ENCODE measurements around the gene LRMDA.

LRMDA gene

GRCh38 chr10:76086170-76086760, 654.8 kb downstream of the LRMDA start:
- Histone ChIP-seq H3K79me2 (ENCODE audit: insufficient read depth, low read length) (no peaks in the 10 kb centered on the region), H3K4me2 (ENCODE audit: low read depth, low read length, poor library complexity, severe bottlenecking) (no peak overlapping the region), H3K36me3 (ENCODE audit: insufficient read depth, low read length) (no peaks in the 10 kb centered on the region), H2AFZ (ENCODE audit: low read length) (no peak overlapping the region), H3K9me3 (ENCODE audit: insufficient read depth, low read depth, low read length) (no peaks in the 10 kb centered on the region), H3F3A (ENCODE audit: low read depth) (no peaks in the 10 kb centered on the region), H3K27me3 (ENCODE audit: insufficient read depth, low read length, poor library complexity, severe bottlenecking) (no peaks in the 10 kb centered on the region), H3K9me2 (replicated peaks; ENCODE audit: low read depth, low read length) (no peaks in the 10 kb centered on the region), H3K4me3 (ENCODE audit: low read length, poor library complexity, severe bottlenecking) (no peak overlapping the region), H3K4me1 (ENCODE audit: insufficient read depth, low read length, poor library complexity, severe bottlenecking) (no peaks in the 10 kb centered on the region), H3K9ac (ENCODE audit: low read depth, low read length, poor library complexity, severe bottlenecking) (no peak overlapping the region), H4K20me1 (ENCODE audit: insufficient read depth, low read length, poor library complexity, severe bottlenecking) (no peaks in the 10 kb centered on the region)
- TF ChIP-seq CTCF (conservative IDR thresholded peaks at IDR 0.05; ENCODE audit: low read length) (no peak), EZH2phosphoT487 (IDR thresholded peaks at IDR 0.05; ENCODE audit: borderline replicate concordance) (no peak)

- Histone ChIP-seq H4K20me1 (ENCODE audit: insufficient read depth, low read length, poor library complexity, severe bottlenecking) (no peaks in the 10 kb centered on the region), H3F3A (ENCODE audit: low read depth) (no peaks in the 10 kb centered on the region), H3K4me1 (ENCODE audit: insufficient read depth, low read length, poor library complexity, severe bottlenecking) (no peaks in the 10 kb centered on the region), H3K9ac (ENCODE audit: low read depth, low read length, poor library complexity, severe bottlenecking) (no peak overlapping the region), H3K27me3 (ENCODE audit: insufficient read depth, low read length, poor library complexity, severe bottlenecking) (no peaks in the 10 kb centered on the region), H3K4me2 (ENCODE audit: low read depth, low read length, poor library complexity, severe bottlenecking) (no peak overlapping the region), H3K36me3 (ENCODE audit: insufficient read depth, low read length) (no peaks in the 10 kb centered on the region), H2AFZ (ENCODE audit: low read length) (no peak overlapping the region), H3K79me2 (ENCODE audit: insufficient read depth, low read length) (no peaks in the 10 kb centered on the region), H3K4me3 (ENCODE audit: low read length, poor library complexity, severe bottlenecking) (no peak overlapping the region), H3K9me2 (replicated peaks; ENCODE audit: low read depth, low read length) (no peaks in the 10 kb centered on the region), H3K9me3 (ENCODE audit: insufficient read depth, low read depth, low read length) (no peaks in the 10 kb centered on the region)
- TF ChIP-seq CTCF (conservative IDR thresholded peaks at IDR 0.05; ENCODE audit: low read length) (peak; percentile 93), EZH2phosphoT487 (IDR thresholded peaks at IDR 0.05; ENCODE audit: borderline replicate concordance) (no peak)
These were observed 655.6 kb downstream of the LRMDA start for GRCh38 chr10:76086761-76087639.

GRCh38 chr10:76088008-76088407, 656.6 kb downstream of the LRMDA start:
- Histone ChIP-seq H3K27me3 (ENCODE audit: insufficient read depth, low read length, poor library complexity, severe bottlenecking) (no peaks in the 10 kb centered on the region), H2AFZ (ENCODE audit: low read length) (no peak overlapping the region), H3K9ac (ENCODE audit: low read depth, low read length, poor library complexity, severe bottlenecking) (no peak overlapping the region), H3K4me3 (ENCODE audit: low read length, poor library complexity, severe bottlenecking) (no peak overlapping the region), H3K9me3 (ENCODE audit: insufficient read depth, low read depth, low read length) (no peaks in the 10 kb centered on the region), H3K4me1 (ENCODE audit: insufficient read depth, low read length, poor library complexity, severe bottlenecking) (no peaks in the 10 kb centered on the region), H3K36me3 (ENCODE audit: insufficient read depth, low read length) (no peaks in the 10 kb centered on the region), H3K4me2 (ENCODE audit: low read depth, low read length, poor library complexity, severe bottlenecking) (no peak overlapping the region), H3K9me2 (replicated peaks; ENCODE audit: low read depth, low read length) (no peaks in the 10 kb centered on the region), H3K79me2 (ENCODE audit: insufficient read depth, low read length) (no peaks in the 10 kb centered on the region), H3F3A (ENCODE audit: low read depth) (no peaks in the 10 kb centered on the region), H4K20me1 (ENCODE audit: insufficient read depth, low read length, poor library complexity, severe bottlenecking) (no peaks in the 10 kb centered on the region)
- no peak for TF ChIP-seq EZH2phosphoT487 (IDR thresholded peaks at IDR 0.05; ENCODE audit: borderline replicate concordance)
- TF ChIP-seq CTCF (conservative IDR thresholded peaks at IDR 0.05; ENCODE audit: low read length): no peak

All from Loucy (cell line).